ENCODE data around the gene RAB28. TPM values are rescaled to one million over a fixed set of nuclear protein-coding genes. Genes with fewer than 3 reads are reported as not detected.
A peak's percentile ranks its signal among the peaks of the same experiment; 100 is the strongest.

RAB28 gene
- total RNA-seq, 1 donor from 2014 or later, result 11.9 TPM

DNA sequence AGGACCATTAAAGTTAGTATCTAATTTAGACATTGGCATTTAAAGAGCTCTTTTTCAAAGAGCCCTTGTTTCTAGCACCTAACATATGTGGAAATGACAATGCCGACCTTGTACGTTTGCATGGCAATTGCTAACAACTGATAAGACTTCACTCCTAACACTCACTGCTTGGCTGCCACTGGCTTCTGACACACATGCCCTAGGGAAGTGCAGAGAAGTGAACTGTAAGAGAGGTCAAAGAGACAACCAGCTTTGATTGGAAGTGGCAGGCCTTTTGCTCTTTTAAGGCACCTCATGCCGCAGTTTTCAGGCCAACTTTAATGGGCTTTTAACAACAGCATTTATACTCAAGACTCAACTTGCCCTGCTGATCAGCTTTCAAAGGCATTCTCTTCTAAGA, 158.4 kb downstream of the RAB28 start:
- FAIRE-seq, result no peak
- Mint-ChIP-seq H3K36me3 (ENCODE audit: low read depth, unreplicated experiment) (no peaks in the 10 kb centered on the region), H3K4me1 (ENCODE audit: low read depth, unreplicated experiment) (peaks cover 14% of the 10 kb centered on the region)

DNA sequence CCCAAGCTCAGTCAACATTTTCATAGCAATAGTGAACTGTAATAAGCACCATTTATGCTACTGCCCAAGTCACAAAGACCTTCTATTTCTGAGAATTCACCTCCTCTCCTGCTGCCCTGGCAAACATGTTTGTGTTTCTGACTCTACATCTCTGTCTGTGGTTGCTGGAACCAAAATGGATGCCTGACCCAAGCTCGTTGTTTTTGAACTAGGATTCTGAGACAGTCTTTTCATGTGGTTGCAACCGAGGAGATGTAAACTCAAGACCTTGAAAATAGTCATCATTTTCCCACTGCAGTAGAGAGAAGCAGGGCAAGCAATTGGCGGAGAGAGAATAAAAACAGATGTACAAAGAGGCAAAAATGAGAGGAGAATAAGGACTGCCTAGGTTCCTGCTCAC, 160.2 kb downstream of the RAB28 start:
- peaks cover 14% of the 10 kb centered on the region for H3K4me1 Mint-ChIP-seq (ENCODE audit: low read depth, unreplicated experiment)
- H3K79me2 ChIP-seq (ENCODE audit: insufficient read depth, low read length), result no peaks in the 10 kb centered on the region
- H4K20me1 ChIP-seq (ENCODE audit: insufficient read depth, low read length), result no peaks in the 10 kb centered on the region
- TF ChIP-seq, protein P1, sequence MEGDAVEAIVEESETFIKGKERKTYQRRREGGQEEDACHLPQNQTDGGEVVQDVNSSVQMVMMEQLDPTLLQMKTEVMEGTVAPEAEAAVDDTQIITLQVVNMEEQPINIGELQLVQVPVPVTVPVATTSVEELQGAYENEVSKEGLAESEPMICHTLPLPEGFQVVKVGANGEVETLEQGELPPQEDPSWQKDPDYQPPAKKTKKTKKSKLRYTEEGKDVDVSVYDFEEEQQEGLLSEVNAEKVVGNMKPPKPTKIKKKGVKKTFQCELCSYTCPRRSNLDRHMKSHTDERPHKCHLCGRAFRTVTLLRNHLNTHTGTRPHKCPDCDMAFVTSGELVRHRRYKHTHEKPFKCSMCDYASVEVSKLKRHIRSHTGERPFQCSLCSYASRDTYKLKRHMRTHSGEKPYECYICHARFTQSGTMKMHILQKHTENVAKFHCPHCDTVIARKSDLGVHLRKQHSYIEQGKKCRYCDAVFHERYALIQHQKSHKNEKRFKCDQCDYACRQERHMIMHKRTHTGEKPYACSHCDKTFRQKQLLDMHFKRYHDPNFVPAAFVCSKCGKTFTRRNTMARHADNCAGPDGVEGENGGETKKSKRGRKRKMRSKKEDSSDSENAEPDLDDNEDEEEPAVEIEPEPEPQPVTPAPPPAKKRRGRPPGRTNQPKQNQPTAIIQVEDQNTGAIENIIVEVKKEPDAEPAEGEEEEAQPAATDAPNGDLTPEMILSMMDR (IDR thresholded peaks at IDR 0.05; ENCODE audit: insufficient read depth, low read depth, low read length), result no peak
- no peak for TF ChIP-seq EZH2 (IDR thresholded peaks at IDR 0.05; ENCODE audit: insufficient read depth, low read length)
- H3K4me3 ChIP-seq (ENCODE audit: insufficient read depth, low read depth, low read length), result no peak overlapping the region
- no peaks in the 10 kb centered on the region for H3K27me3 ChIP-seq (ENCODE audit: insufficient read depth, low read length)
- FAIRE-seq (no peak), DNase-seq (ENCODE audit: low read depth) (peak; percentile 12)
- H3K36me3 Mint-ChIP-seq (ENCODE audit: low read depth, unreplicated experiment), result no peaks in the 10 kb centered on the region
- peaks cover 2% of the 10 kb centered on the region for H3K9me3 ChIP-seq (ENCODE audit: insufficient read depth, low read depth, low read length)
- no peak overlapping the region for H3K4me2 ChIP-seq (ENCODE audit: low read length)
- no peaks in the 10 kb centered on the region for H3K36me3 ChIP-seq (ENCODE audit: insufficient read depth, low read length)
- H3K27ac ChIP-seq (ENCODE audit: low read depth, low read length), result no peak overlapping the region
- no peak overlapping the region for H2AFZ ChIP-seq (ENCODE audit: low read depth, low read length)
- no peak overlapping the region for H3K4me3 Mint-ChIP-seq (ENCODE audit: unreplicated experiment)
- no peak overlapping the region for H3K27ac Mint-ChIP-seq (ENCODE audit: unreplicated experiment)
- H3K9me3 Mint-ChIP-seq (ENCODE audit: unreplicated experiment), result peaks cover 2% of the 10 kb centered on the region
- peaks cover 10% of the 10 kb centered on the region for H3K4me1 ChIP-seq (ENCODE audit: insufficient read depth, low read length)
- H3K9ac ChIP-seq (ENCODE audit: low read length), result no peak overlapping the region
- no peaks in the 10 kb centered on the region for H3K27me3 Mint-ChIP-seq (ENCODE audit: low read depth, unreplicated experiment)

More for the DNA sequence above, 158.4 kb downstream of the RAB28 start:
- no peaks in the 10 kb centered on the region for H3K27me3 Mint-ChIP-seq (ENCODE audit: low read depth, unreplicated experiment)
- H4K20me1 ChIP-seq (ENCODE audit: insufficient read depth, low read length), result no peaks in the 10 kb centered on the region
- no peak overlapping the region for H3K4me3 ChIP-seq (ENCODE audit: insufficient read depth, low read depth, low read length)
- no peaks in the 10 kb centered on the region for H3K36me3 ChIP-seq (ENCODE audit: insufficient read depth, low read length)
- H3K9ac ChIP-seq (ENCODE audit: low read length), result no peak overlapping the region
- no peak for DNase-seq (ENCODE audit: low read depth)
- no peaks in the 10 kb centered on the region for H3K27me3 ChIP-seq (ENCODE audit: insufficient read depth, low read length)
- H3K4me1 ChIP-seq (ENCODE audit: insufficient read depth, low read length), result peaks cover 10% of the 10 kb centered on the region
- H2AFZ ChIP-seq (ENCODE audit: low read depth, low read length), result no peak overlapping the region
- H3K27ac Mint-ChIP-seq (ENCODE audit: unreplicated experiment), result no peak overlapping the region
- no peak overlapping the region for H3K4me2 ChIP-seq (ENCODE audit: low read length)
- peaks cover 2% of the 10 kb centered on the region for H3K9me3 Mint-ChIP-seq (ENCODE audit: unreplicated experiment)
- H3K79me2 ChIP-seq (ENCODE audit: insufficient read depth, low read length), result no peaks in the 10 kb centered on the region
- peaks cover 2% of the 10 kb centered on the region for H3K9me3 ChIP-seq (ENCODE audit: insufficient read depth, low read depth, low read length)
- no peak overlapping the region for H3K27ac ChIP-seq (ENCODE audit: low read depth, low read length)
- no peak overlapping the region for H3K4me3 Mint-ChIP-seq (ENCODE audit: unreplicated experiment)
- TF ChIP-seq EZH2 (IDR thresholded peaks at IDR 0.05; ENCODE audit: insufficient read depth, low read length), result no peak
- TF ChIP-seq, protein P1 (IDR thresholded peaks at IDR 0.05; ENCODE audit: insufficient read depth, low read depth, low read length), result no peak

DNA sequence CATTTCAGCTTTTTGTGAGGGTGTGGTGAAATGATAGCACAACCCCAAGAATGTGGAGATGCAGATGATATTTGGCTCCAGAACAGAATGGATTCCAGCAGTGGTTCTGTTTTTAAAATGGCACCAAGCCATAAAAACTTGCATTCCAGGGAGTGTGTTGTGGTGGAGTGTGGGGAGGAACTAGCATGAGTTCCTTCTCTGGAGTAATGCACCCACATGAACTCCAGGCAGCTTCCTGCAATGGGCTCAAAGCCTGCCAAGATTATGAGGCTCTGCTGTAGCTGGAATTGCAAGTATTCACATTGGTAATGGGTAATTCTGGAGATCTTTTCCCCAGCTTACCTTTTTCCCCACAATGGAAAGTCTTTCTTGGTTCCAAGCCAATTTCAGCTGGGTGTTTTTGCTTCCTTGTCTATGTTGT, 161.4 kb downstream of the RAB28 start:
- Histone ChIP-seq H3K9me3 (ENCODE audit: insufficient read depth, low read depth, low read length) (peaks cover 2% of the 10 kb centered on the region), H3K4me2 (ENCODE audit: low read length) (peak overlapping the region; percentile 57), H3K9ac (ENCODE audit: low read length) (no peak overlapping the region), H3K79me2 (ENCODE audit: insufficient read depth, low read length) (no peaks in the 10 kb centered on the region), H4K20me1 (ENCODE audit: insufficient read depth, low read length) (no peaks in the 10 kb centered on the region), H3K27me3 (ENCODE audit: insufficient read depth, low read length) (no peaks in the 10 kb centered on the region), H3K4me3 (ENCODE audit: insufficient read depth, low read depth, low read length) (no peak overlapping the region), H2AFZ (ENCODE audit: low read depth, low read length) (no peak overlapping the region), H3K36me3 (ENCODE audit: insufficient read depth, low read length) (no peaks in the 10 kb centered on the region), H3K27ac (ENCODE audit: low read depth, low read length) (no peak overlapping the region), H3K4me1 (ENCODE audit: insufficient read depth, low read length) (peaks cover 10% of the 10 kb centered on the region)
- DNase-seq (ENCODE audit: low read depth) (peak; percentile 99), FAIRE-seq (peak; percentile 92)
- no peaks in the 10 kb centered on the region for H3K27me3 Mint-ChIP-seq (ENCODE audit: low read depth, unreplicated experiment)
- TF ChIP-seq, protein P1 (IDR thresholded peaks at IDR 0.05; ENCODE audit: insufficient read depth, low read depth, low read length), result no peak
- no peak for TF ChIP-seq EZH2 (IDR thresholded peaks at IDR 0.05; ENCODE audit: insufficient read depth, low read length)
- no peaks in the 10 kb centered on the region for H3K9me3 Mint-ChIP-seq (ENCODE audit: unreplicated experiment)
- peaks cover 9% of the 10 kb centered on the region for H3K4me1 Mint-ChIP-seq (ENCODE audit: low read depth, unreplicated experiment)
- peak overlapping the region; percentile 79 for H3K27ac Mint-ChIP-seq (ENCODE audit: unreplicated experiment)
- peak overlapping the region; percentile 18 for H3K4me3 Mint-ChIP-seq (ENCODE audit: unreplicated experiment)
- H3K36me3 Mint-ChIP-seq (ENCODE audit: low read depth, unreplicated experiment), result no peaks in the 10 kb centered on the region
